ENCODE measurements around the gene KCNMA1.

The KCNMA1 gene

GRCh38 chr10:77291596-77292505 is 345.8 kb downstream of the KCNMA1 start:
- H3K4me3 ChIP-seq (ENCODE audit: low read length) = no peak overlapping the region
- DNase-seq (ENCODE audit: low read depth, low spot score) = no peak

- no peak for DNase-seq (ENCODE audit: low read depth, low spot score)
Observed at GRCh38 chr10:77290528-77291155, 347.0 kb downstream of the KCNMA1 start.

GRCh38 chr10:77289790-77290189 is 347.8 kb downstream of the KCNMA1 start:
- DNase-seq (ENCODE audit: low read depth, low spot score) = no peak
- no peak overlapping the region for H3K4me3 ChIP-seq (ENCODE audit: low read length)

More at GRCh38 chr10:77290528-77291155, 347.0 kb downstream of the KCNMA1 start:
- H3K4me3 ChIP-seq (ENCODE audit: low read length) = no peak overlapping the region

- no peak for DNase-seq (ENCODE audit: low read depth, low spot score)
- H3K4me3 ChIP-seq (ENCODE audit: low read length) = no peak overlapping the region
Observed at GRCh38 chr10:77289027-77289501, 348.5 kb downstream of the KCNMA1 start.

GRCh38 chr10:77287647-77288120 is 349.9 kb downstream of the KCNMA1 start:
- no peak for DNase-seq (ENCODE audit: low read depth, low spot score)

GRCh38 chr10:77286531-77287508 is 350.8 kb downstream of the KCNMA1 start:
- no peak for DNase-seq (ENCODE audit: low read depth, low spot score)
- no peak overlapping the region for H3K4me3 ChIP-seq (ENCODE audit: low read length)

More at GRCh38 chr10:77287647-77288120, 349.9 kb downstream of the KCNMA1 start:
- H3K4me3 ChIP-seq (ENCODE audit: low read length) = no peak overlapping the region

- no peak overlapping the region for H3K4me3 ChIP-seq (ENCODE audit: low read length)
- DNase-seq (ENCODE audit: low read depth, low spot score) = no peak
Observed at GRCh38 chr10:77285529-77286182, 352.0 kb downstream of the KCNMA1 start.

- no peak for DNase-seq (ENCODE audit: low read depth, low spot score)
- H3K4me3 ChIP-seq (ENCODE audit: low read length) = no peak overlapping the region
Observed at GRCh38 chr10:77284797-77285196, 352.8 kb downstream of the KCNMA1 start.

GRCh38 chr10:77283326-77283725 is 354.3 kb downstream of the KCNMA1 start:
- DNase-seq (ENCODE audit: low read depth, low spot score) = no peak
- no peak overlapping the region for H3K4me3 ChIP-seq (ENCODE audit: low read length)

GRCh38 chr10:77282163-77282562 is 355.4 kb downstream of the KCNMA1 start:
- no peak overlapping the region for H3K4me3 ChIP-seq (ENCODE audit: low read length)
- no peak for DNase-seq (ENCODE audit: low read depth, low spot score)

- peak; percentile 82 for DNase-seq (ENCODE audit: low read depth, low spot score)
- H3K4me3 ChIP-seq (ENCODE audit: low read length) = no peak overlapping the region
Observed at GRCh38 chr10:77281719-77282118, 355.9 kb downstream of the KCNMA1 start.

- H3K4me3 ChIP-seq (ENCODE audit: low read length) = no peak overlapping the region
- peak; percentile 95 for DNase-seq (ENCODE audit: low read depth, low spot score)
Observed at GRCh38 chr10:77279207-77279606, 358.4 kb downstream of the KCNMA1 start.

- no peak overlapping the region for H3K4me3 ChIP-seq (ENCODE audit: low read length)
- DNase-seq (ENCODE audit: low read depth, low spot score) = no peak
Observed at GRCh38 chr10:77274046-77274795, 363.4 kb downstream of the KCNMA1 start.

GRCh38 chr10:77269163-77269562 is 368.4 kb downstream of the KCNMA1 start:
- no peak for DNase-seq (ENCODE audit: low read depth, low spot score)
- H3K4me3 ChIP-seq (ENCODE audit: low read length) = no peak overlapping the region

GRCh38 chr10:77268721-77269120 is 368.9 kb downstream of the KCNMA1 start:
- no peak for DNase-seq (ENCODE audit: low read depth, low spot score)
- H3K4me3 ChIP-seq (ENCODE audit: low read length) = no peak overlapping the region

- no peak overlapping the region for H3K4me3 ChIP-seq (ENCODE audit: low read length)
- no peak for DNase-seq (ENCODE audit: low read depth, low spot score)
Observed at GRCh38 chr10:77267703-77268675, 369.6 kb downstream of the KCNMA1 start.

- no peak overlapping the region for H3K4me3 ChIP-seq (ENCODE audit: low read length)
- DNase-seq (ENCODE audit: low read depth, low spot score) = no peak
Observed at GRCh38 chr10:77266242-77266641, 371.4 kb downstream of the KCNMA1 start.

Measured in Jurkat, Clone E6-1 (cell line).